GM23338 (cell line): Measurements from ENCODE around the gene ZFP14. TPM values are rescaled to one million over a fixed set of nuclear protein-coding genes. Genes with fewer than 3 reads are reported as not detected.
"Not testable (repeated sequence)": the region's sequence is repeated elsewhere in the genome, so short reads cannot be mapped to it uniquely, and the experiment has no call there.

Experiments used
- ATAC-seq: fragments of 200-7000 bp; cut with Tn5 transposase; 3 replicates; pipeline ENCODE4 v1.9.1; 2020
- DNase-seq: peaks from one replicate; pipeline ENCODE4 v3.0.0-alpha.2; 2015; ENCODE audit warnings: low spot score
- H2AFZ ChIP-seq: fragments of 200-600 bp; sonication (generic); 2 replicates; pipeline ENCODE4 v1.8.0; 2016; ENCODE audit warnings: antibody characterized with exemption, mild to moderate bottlenecking, moderate library complexity
- H3F3A ChIP-seq: fragments of 200-600 bp; sonication (generic); replicated peaks from 2 replicates; pipeline ENCODE4 v1.8.0; 2017; ENCODE audit warnings: antibody characterized with exemption, mixed run types, low read depth
- H3K27ac ChIP-seq: fragments of 200-600 bp; sonication (generic); 2 replicates; pipeline ENCODE4 v1.6.1; 2016; ENCODE audit warnings: low read depth
- H3K27me3 ChIP-seq: fragments of 200-600 bp; sonication (generic); 2 replicates; pipeline ENCODE4 v1.8.0; 2016; ENCODE audit warnings: mild to moderate bottlenecking, mixed run types, moderate library complexity; ENCODE audit not compliant: insufficient read depth
- H3K36me3 ChIP-seq: fragments of 200-600 bp; sonication (generic); 2 replicates; pipeline ENCODE4 v1.8.0; 2016; ENCODE audit warnings: mild to moderate bottlenecking; ENCODE audit not compliant: insufficient read depth
- H3K4me1 ChIP-seq: fragments of 200-600 bp; sonication (generic); 2 replicates; pipeline ENCODE4 v1.8.0; 2016; ENCODE audit warnings: mild to moderate bottlenecking, moderate library complexity; ENCODE audit not compliant: insufficient read depth
- H3K4me2 ChIP-seq: fragments of 200-600 bp; sonication (generic); 2 replicates; pipeline ENCODE4 v1.7.1; 2017; ENCODE audit warnings: mixed run types
- H3K4me3 ChIP-seq: fragments of 200-600 bp; sonication (generic); 2 replicates; pipeline ENCODE4 v1.6.1; 2016; ENCODE audit warnings: mixed run types
- H3K79me2 ChIP-seq: fragments of 200-600 bp; sonication (generic); replicated peaks from 2 replicates; pipeline ENCODE4 v1.8.0; 2017; ENCODE audit warnings: mild to moderate bottlenecking; ENCODE audit not compliant: insufficient read depth
- H3K9me2 ChIP-seq: fragments of 200-600 bp; sonication (generic); 2 replicates; pipeline ENCODE4 v1.8.0; 2017; ENCODE audit not compliant: insufficient read depth
- H4K20me1 ChIP-seq: fragments of 200-600 bp; sonication (generic); replicated peaks from 2 replicates; pipeline ENCODE4 v1.8.0; 2017; ENCODE audit warnings: mild to moderate bottlenecking; ENCODE audit not compliant: insufficient read depth
- H3K27ac Mint-ChIP-seq: 2 replicates; pipeline ENCODE4 v1.8.0; 2020; ENCODE audit warnings: inconsistent platforms, mild to moderate bottlenecking, moderate library complexity, mixed read lengths
- H3K27me3 Mint-ChIP-seq: 3 replicates; pipeline ENCODE4 v1.8.0; 2022; ENCODE audit warnings: low read depth, mild to moderate bottlenecking, moderate library complexity, mixed read lengths, inconsistent platforms; ENCODE audit not compliant: insufficient read depth, poor library complexity
- H3K36me3 Mint-ChIP-seq: 3 replicates; pipeline ENCODE4 v1.8.0; 2021; ENCODE audit warnings: low read depth, mild to moderate bottlenecking, inconsistent platforms, moderate library complexity, mixed read lengths
- H3K4me1 Mint-ChIP-seq: 3 replicates; pipeline ENCODE4 v1.8.0; 2020; ENCODE audit warnings: mild to moderate bottlenecking, inconsistent platforms, mixed read lengths
- H3K4me3 Mint-ChIP-seq: 3 replicates; pipeline ENCODE4 v1.8.0; 2021; ENCODE audit warnings: moderate library complexity, mild to moderate bottlenecking, inconsistent platforms, mixed read lengths
- H3K9me3 Mint-ChIP-seq: 3 replicates; pipeline ENCODE4 v1.8.0; 2020; ENCODE audit warnings: moderate library complexity, mild to moderate bottlenecking, inconsistent platforms, mixed read lengths
- polyA plus RNA-seq: library from polyadenylated mRNA; unstranded; fragments of >200 nt; fragmentation: Nextera tagmentation; extraction: Ambion mirVana; gene quantifications from 2 replicates; pipeline ENCODE4 v1.2.1, GENCODE V29; 2016
- total RNA-seq: library from RNA; depleted of rRNA; stranded (reverse); fragments of >200 nt; shearing (Covaris generic); gene quantifications from 2 replicates; pipeline ENCODE4 v1.2.3, GENCODE V29; 2014
- TF ChIP-seq, protein P1 (sequence below): fragments of 250-450 bp; sonication (Bioruptor Pico); IDR thresholded peaks from 2 replicates; pipeline ENCODE4 v1.5.0; 2020; ENCODE audit warnings: mild to moderate bottlenecking, moderate library complexity

ZFP14 gene
- total and polyA plus RNA-seq, 2 experiments from 2014 or later: 9.0 to 10.4 TPM

DNA sequence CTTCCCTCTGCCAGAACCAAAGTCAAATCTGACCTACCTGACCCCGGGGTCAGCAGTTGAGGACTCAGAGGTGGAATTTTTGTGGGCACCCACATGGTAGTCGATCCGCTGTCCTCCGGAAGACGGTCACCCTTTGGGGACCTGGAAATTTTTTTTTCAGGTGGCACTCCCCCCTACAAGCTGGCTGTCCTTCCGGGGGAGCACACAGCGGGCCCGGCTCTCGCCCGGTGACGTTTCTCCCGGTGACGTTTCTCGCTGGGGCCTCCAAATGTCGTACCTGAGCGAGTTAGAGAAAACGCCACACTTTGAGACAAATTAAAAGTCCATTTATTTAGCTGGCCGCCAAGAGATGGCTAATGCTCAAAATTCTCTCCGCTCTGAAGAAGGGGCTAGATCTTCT lies 48.8 kb downstream of the ZFP14 start (continued):
- TF ChIP-seq, protein P1, sequence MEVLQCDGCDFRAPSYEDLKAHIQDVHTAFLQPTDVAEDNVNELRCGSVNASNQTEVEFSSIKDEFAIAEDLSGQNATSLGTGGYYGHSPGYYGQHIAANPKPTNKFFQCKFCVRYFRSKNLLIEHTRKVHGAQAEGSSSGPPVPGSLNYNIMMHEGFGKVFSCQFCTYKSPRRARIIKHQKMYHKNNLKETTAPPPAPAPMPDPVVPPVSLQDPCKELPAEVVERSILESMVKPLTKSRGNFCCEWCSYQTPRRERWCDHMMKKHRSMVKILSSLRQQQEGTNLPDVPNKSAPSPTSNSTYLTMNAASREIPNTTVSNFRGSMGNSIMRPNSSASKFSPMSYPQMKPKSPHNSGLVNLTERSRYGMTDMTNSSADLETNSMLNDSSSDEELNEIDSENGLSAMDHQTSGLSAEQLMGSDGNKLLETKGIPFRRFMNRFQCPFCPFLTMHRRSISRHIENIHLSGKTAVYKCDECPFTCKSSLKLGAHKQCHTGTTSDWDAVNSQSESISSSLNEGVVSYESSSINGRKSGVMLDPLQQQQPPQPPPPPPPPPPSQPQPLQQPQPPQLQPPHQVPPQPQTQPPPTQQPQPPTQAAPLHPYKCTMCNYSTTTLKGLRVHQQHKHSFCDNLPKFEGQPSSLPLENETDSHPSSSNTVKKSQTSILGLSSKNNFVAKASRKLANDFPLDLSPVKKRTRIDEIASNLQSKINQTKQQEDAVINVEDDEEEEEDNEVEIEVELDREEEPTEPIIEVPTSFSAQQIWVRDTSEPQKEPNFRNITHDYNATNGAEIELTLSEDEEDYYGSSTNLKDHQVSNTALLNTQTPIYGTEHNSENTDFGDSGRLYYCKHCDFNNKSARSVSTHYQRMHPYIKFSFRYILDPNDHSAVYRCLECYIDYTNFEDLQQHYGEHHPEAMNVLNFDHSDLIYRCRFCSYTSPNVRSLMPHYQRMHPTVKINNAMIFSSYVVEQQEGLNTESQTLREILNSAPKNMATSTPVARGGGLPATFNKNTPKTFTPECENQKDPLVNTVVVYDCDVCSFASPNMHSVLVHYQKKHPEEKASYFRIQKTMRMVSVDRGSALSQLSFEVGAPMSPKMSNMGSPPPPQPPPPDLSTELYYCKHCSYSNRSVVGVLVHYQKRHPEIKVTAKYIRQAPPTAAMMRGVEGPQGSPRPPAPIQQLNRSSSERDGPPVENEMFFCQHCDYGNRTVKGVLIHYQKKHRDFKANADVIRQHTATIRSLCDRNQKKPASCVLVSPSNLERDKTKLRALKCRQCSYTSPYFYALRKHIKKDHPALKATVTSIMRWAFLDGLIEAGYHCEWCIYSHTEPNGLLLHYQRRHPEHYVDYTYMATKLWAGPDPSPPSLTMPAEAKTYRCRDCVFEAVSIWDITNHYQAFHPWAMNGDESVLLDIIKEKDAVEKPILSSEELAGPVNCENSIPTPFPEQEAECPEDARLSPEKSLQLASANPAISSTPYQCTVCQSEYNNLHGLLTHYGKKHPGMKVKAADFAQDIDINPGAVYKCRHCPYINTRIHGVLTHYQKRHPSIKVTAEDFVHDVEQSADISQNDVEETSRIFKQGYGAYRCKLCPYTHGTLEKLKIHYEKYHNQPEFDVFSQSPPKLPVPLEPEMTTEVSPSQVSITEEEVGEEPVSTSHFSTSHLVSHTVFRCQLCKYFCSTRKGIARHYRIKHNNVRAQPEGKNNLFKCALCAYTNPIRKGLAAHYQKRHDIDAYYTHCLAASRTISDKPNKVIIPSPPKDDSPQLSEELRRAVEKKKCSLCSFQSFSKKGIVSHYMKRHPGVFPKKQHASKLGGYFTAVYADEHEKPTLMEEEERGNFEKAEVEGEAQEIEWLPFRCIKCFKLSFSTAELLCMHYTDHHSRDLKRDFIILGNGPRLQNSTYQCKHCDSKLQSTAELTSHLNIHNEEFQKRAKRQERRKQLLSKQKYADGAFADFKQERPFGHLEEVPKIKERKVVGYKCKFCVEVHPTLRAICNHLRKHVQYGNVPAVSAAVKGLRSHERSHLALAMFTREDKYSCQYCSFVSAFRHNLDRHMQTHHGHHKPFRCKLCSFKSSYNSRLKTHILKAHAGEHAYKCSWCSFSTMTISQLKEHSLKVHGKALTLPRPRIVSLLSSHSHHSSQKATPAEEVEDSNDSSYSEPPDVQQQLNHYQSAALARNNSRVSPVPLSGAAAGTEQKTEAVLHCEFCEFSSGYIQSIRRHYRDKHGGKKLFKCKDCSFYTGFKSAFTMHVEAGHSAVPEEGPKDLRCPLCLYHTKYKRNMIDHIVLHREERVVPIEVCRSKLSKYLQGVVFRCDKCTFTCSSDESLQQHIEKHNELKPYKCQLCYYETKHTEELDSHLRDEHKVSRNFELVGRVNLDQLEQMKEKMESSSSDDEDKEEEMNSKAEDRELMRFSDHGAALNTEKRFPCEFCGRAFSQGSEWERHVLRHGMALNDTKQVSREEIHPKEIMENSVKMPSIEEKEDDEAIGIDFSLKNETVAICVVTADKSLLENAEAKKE (CRISPR knock-in tag): no peak

DNA sequence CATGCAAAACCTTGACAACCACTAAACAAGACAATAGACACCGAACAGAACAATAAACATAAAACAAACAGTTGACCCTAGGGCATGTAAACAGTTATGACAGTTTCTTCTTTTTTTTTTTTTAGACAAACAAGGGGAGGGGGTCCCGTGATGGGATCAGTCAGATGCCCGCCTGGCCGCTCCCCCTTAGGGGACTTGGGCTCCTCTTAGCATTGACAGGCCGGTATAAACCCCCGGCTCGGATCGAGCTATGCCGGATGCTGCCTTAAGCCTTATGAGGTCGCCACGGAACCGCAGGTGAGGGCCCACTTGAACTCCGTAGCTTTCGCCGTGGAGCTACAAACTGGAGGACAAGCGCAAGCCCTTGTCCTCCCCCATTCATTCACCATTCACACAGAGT lies 49.5 kb downstream of the ZFP14 start:
- peak overlapping the region; percentile 17; the same call in 1 of the 2 replicates for H3K27ac Mint-ChIP-seq
- not testable (repeated sequence) for H3K27me3 Mint-ChIP-seq, H3K9me2 ChIP-seq, H3F3A ChIP-seq, DNase-seq, ATAC-seq, H2AFZ ChIP-seq, H3K27me3 ChIP-seq, H4K20me1 ChIP-seq
- H3K4me3 Mint-ChIP-seq: peak overlapping the region; percentile 97
- Histone ChIP-seq H3K4me1 (0 out of 2 replicates have a peak, but pooled peaks cover 13% of the 10 kb centered on the region), H3K4me3 (peak overlapping the region; percentile 76), H3K4me2 (peak overlapping the region; percentile 90; the same call in 1 of the 2 replicates), H3K79me2 (peaks cover 55% of the 10 kb centered on the region), H3K27ac (0 out of 2 replicates have a peak overlapping the region, but pooled peaks have one; percentile 64), H3K36me3 (peaks cover 16% of the 10 kb centered on the region)
- H3K9me3 Mint-ChIP-seq: peaks cover 35% of the 10 kb centered on the region
- H3K4me1 Mint-ChIP-seq: peaks cover 17% of the 10 kb centered on the region
- H3K36me3 Mint-ChIP-seq: peaks cover 71% of the 10 kb centered on the region

DNA sequence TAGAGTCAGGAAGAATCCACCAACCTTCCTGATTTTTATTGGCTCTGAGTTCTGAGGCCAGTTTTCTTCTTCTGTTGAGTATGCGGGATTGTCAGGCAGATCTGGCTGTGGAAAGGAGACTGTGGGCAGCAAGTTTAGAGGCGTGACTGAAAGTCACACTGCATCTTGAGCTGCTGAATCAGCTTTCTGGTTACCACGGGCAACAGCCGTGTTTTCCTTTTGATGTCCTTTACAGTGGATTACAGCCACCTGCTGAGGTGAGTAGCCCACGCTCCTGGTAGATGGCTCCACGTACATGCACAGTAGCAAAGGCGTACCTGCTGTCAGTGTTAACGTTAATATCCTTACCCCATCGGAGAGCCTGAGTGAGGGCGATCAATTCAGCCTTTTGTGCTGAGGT lies 52.4 kb downstream of the ZFP14 start:
- peaks cover 47% of the 10 kb centered on the region for H3K79me2 ChIP-seq
- H3F3A ChIP-seq, H4K20me1 ChIP-seq, H3K4me2 ChIP-seq, H3K27ac ChIP-seq, H3K27me3 ChIP-seq, H2AFZ ChIP-seq, H3K4me1 ChIP-seq, DNase-seq, H3K4me3 ChIP-seq, H3K9me2 ChIP-seq, H3K4me3 Mint-ChIP-seq, H3K27ac Mint-ChIP-seq, ATAC-seq: not testable (repeated sequence)
- Mint-ChIP-seq H3K27me3 (peaks cover 12% of the 10 kb centered on the region), H3K9me3 (peaks cover 26% of the 10 kb centered on the region), H3K4me1 (peaks cover 15% of the 10 kb centered on the region), H3K36me3 (peaks cover 87% of the 10 kb centered on the region)
- peaks cover 21% of the 10 kb centered on the region for H3K36me3 ChIP-seq
